ENCODE results near the gene HNF1B.

Gene HNF1B

DNA sequence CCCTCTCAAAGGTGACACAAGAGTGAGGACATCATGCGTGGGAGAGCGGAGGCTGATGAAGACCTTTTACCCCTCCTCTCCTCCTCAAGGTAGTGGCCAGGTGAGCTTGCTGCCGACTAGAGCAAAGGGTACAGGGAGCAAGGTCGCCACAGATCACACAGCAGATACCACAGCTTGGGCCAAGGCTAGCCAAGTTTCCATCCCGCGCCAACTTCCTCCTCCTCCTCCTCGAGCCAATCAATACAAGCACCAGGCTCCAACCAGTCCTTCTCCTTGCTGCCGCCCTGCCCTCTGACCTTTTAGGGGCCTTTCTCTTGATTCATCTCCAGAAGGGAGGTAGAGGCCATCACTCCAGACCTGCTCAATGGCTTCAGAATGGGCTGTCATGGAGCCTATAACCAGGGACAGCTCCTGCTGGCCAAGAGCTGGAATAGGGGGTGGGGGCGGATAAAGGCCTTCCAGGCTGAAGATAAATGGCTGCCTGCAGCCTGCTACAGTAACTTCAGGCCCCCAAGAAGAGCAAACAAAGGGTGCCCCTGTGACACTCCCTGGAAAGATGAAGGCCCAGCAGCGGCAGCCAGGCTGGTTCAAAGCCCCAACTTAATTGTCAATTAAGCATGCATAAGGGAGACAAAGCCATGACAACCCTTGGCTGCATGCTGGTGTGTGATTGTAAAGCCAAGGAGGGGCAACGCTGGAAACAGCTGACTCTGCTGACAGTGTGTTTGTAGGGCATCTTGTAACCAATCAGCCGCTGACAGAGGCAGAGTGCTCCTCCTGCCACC, 17.8 kb downstream of the HNF1B start:
- H3K4me3 ChIP-seq (replicated peaks in 1 of 2; ENCODE audit: low read depth in 2 of 2, low read length in 2 of 2) = no peak overlapping the region
- no peak for DNase-seq (ENCODE audit: low read depth in 2 of 2)
- TF ChIP-seq, protein P1, sequence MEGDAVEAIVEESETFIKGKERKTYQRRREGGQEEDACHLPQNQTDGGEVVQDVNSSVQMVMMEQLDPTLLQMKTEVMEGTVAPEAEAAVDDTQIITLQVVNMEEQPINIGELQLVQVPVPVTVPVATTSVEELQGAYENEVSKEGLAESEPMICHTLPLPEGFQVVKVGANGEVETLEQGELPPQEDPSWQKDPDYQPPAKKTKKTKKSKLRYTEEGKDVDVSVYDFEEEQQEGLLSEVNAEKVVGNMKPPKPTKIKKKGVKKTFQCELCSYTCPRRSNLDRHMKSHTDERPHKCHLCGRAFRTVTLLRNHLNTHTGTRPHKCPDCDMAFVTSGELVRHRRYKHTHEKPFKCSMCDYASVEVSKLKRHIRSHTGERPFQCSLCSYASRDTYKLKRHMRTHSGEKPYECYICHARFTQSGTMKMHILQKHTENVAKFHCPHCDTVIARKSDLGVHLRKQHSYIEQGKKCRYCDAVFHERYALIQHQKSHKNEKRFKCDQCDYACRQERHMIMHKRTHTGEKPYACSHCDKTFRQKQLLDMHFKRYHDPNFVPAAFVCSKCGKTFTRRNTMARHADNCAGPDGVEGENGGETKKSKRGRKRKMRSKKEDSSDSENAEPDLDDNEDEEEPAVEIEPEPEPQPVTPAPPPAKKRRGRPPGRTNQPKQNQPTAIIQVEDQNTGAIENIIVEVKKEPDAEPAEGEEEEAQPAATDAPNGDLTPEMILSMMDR (IDR thresholded peaks at IDR 0.05; ENCODE audit: low read depth, low read length) = no peak

DNA sequence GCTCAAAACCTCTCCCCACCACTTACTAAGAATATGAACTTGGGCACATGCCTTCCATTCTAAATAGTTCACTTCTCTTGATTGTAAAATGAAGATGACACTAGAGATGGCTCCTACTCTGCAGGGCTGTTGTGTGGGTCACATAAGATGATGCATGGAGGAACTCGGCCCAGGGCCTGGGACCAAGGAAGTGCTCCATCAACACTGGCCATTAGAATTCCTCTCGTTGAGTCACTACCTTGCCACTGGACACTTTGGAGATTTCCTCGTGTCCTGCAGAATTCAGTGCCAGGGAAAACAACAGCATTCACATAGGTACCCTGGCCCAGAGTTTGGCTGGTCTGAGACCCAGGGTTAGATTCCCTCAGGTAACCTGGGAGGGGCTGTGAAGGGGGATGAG, 18.6 kb downstream of the HNF1B start:
- H3K4me3 ChIP-seq (replicated peaks in 1 of 2; ENCODE audit: low read depth in 2 of 2, low read length in 2 of 2) = no peak overlapping the region
- no peak for DNase-seq (ENCODE audit: low read depth in 2 of 2)

DNA sequence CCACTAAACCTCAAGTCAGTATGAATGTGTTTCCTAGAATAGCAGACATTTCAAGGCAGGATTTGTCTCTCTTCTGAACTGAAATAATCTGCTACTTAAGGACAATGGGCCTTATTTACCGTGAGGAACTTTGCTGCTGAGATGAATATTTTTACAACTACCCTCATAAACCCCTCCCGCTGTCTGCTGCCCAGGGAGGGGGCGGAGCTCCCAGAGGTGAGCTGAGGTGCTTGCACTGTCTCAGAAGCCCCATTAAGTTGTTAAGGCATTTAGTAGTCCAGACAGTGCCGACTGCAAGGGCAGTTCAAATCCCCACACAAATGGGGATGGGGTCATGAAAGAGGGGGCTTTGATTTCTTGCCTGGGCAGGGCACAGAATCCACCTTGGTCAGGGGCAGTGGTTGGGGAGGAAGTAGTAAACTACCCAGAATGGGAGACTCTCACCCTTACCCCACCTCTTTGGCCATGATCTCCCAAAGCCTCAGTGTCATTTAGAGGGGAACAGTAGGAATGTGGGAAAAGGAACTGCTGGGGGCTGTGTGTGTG, 19.2 kb downstream of the HNF1B start:
- no peak for DNase-seq (ENCODE audit: low read depth in 2 of 2)
- H3K4me3 ChIP-seq (replicated peaks in 1 of 2; ENCODE audit: low read depth in 2 of 2, low read length in 2 of 2) = no peak overlapping the region
- TF ChIP-seq, protein P1 (IDR thresholded peaks at IDR 0.05; ENCODE audit: low read depth, low read length) = no peak

More for the DNA sequence above, 18.6 kb downstream of the HNF1B start:
- TF ChIP-seq, protein P1 (IDR thresholded peaks at IDR 0.05; ENCODE audit: low read depth, low read length) = no peak

DNA sequence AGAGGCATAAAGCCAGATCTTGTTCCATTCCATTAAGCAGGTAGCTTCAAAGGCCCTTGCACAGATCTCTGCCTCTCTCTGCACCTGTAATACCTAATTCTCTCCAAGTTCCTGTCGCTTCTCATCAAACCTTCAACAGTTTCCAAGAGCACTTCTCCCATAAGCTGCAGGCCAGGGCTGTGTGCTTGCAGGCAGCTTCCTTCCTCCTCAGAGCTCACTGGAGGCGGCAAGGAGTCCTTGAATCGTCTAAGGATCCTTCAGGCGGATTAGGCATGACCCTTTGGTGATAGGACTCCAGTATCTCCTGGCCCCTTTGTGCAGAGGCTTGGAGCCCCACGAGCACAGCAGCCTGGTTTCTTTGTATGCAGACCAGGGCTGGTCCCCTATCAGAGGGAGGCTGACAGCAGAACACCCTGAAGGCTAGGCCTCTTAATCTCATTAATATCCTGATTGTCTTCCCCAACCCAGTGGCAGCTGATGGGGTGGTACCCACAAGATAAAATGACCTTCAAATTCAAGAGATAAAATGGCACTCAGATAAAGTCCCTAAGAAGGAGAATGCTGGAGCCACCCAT, 19.8 kb downstream of the HNF1B start:
- TF ChIP-seq, protein P1 (IDR thresholded peaks at IDR 0.05; ENCODE audit: low read depth, low read length) = no peak
- H3K4me3 ChIP-seq (replicated peaks in 1 of 2; ENCODE audit: low read depth in 2 of 2, low read length in 2 of 2) = no peak overlapping the region
- no peak for DNase-seq (ENCODE audit: low read depth in 2 of 2)

DNA sequence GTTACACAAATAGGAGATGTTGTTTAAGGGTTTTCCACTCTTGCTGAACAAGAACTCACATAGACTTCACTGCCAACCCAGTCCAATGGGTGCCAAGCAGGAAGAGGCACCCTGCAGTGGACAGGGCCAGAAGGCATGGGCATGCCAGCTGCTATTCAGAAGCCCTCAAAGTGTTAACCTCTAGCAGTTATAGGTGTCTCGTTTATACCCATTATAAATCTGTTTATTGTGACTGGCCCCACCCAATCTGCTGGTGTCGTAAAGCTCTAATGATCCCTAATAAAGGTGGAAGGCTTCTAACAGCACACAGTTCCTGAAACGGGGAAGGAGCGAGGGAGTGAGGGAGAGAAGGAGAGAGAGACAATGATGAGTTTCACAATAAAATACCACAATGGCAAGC, 23.9 kb downstream of the HNF1B start:
- DNase-seq (ENCODE audit: low read depth in 2 of 2) = no peak

DNA sequence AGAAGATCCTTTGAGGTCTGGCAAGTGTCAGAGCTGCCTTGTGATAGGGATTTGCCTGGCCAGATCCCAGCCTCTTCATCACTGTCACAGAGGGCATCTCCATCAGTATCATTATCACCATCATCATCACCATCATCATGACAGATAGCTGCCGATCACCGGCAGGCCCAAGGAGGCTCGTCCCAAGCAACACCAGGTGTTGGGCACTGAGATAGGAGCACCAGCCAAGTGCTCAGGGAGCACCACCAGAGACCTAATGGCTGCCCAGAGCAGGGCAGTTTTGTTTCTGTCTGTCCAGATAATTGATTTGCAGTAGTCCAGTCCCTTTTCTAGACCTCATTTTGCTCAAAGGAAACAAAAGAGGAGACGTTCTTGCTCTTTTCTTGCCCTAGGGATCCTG, 25.0 kb downstream of the HNF1B start:
- H3K4me3 ChIP-seq (replicated peaks in 1 of 2; ENCODE audit: low read depth in 2 of 2, low read length in 2 of 2) = no peak overlapping the region
- TF ChIP-seq, protein P1 (IDR thresholded peaks at IDR 0.05; ENCODE audit: low read depth, low read length) = no peak
- no peak for DNase-seq (ENCODE audit: low read depth in 2 of 2)

More for the DNA sequence above, 23.9 kb downstream of the HNF1B start:
- TF ChIP-seq, protein P1 (IDR thresholded peaks at IDR 0.05; ENCODE audit: low read depth, low read length) = no peak
- H3K4me3 ChIP-seq (replicated peaks in 1 of 2; ENCODE audit: low read depth in 2 of 2, low read length in 2 of 2) = no peak overlapping the region
